Gastrocnemius medialis (tissue), 4 donors: ENCODE measurements around the gene FYTTD1. TPM values are rescaled to one million over a fixed set of nuclear protein-coding genes. Genes with fewer than 3 reads are reported as not detected.

ENCODE experiments used
- ATAC-seq, 2 donors: fragments of 150-250 bp; one replicate each; pipeline ENCODE4 v1.9.1; 2016
- DNase-seq, 2 donors: peaks; one replicate each; pipeline ENCODE4 v3.0.0-alpha.2; 2019
- H3K27ac ChIP-seq, 4 donors: fragments of 200-600 bp; sonication (generic); 1 replicate in 1 of 4; 2 replicates in 3 of 4; pipeline ENCODE4 v1.5.1; 2016 to 2018; ENCODE audit warnings: mild to moderate bottlenecking in 2 of 4, moderate library complexity in 1 of 4
- H3K27me3 ChIP-seq, 3 donors: fragments of 200-600 bp; sonication (generic) in 2 of 3; 1 replicate in 1 of 3; 2 replicates in 2 of 3; pipeline versions ENCODE4 v1.5.1 to v1.6.0; 2016 to 2019; ENCODE audit warnings: mild to moderate bottlenecking in 1 of 3, moderate library complexity in 1 of 3
- H3K36me3 ChIP-seq, 2 donors: fragments of 200-600 bp; sonication (generic) in 1 of 2; one replicate each; pipeline ENCODE4 v1.5.1; 2017 to 2018
- H3K4me1 ChIP-seq, 2 donors: fragments of 200-600 bp; sonication (generic) in 1 of 2; one replicate each; pipeline ENCODE4 v1.5.1; 2016 to 2017; ENCODE audit warnings: mild to moderate bottlenecking in 2 of 2
- H3K4me3 ChIP-seq, 4 donors: fragments of 200-600 bp; sonication (generic) in 3 of 4; 1 replicate in 1 of 4; 2 replicates in 3 of 4; pipeline ENCODE4 v1.5.1; 2016 to 2019; ENCODE audit warnings: mild to moderate bottlenecking in 2 of 4
- H3K9me3 ChIP-seq, 3 donors: fragments of 200-600 bp; sonication (generic) in 2 of 3; 1 replicate in 1 of 3; 2 replicates in 2 of 3; pipeline ENCODE4 v1.5.1; 2016 to 2019
- CTCF ChIP-seq, 5 experiments: fragments of 450-650 bp in 3 of 5; fragments of 200-600 bp in 2 of 5; sonication (generic) in 2 of 5; IDR thresholded peaks in 4 of 5; conservative IDR thresholded peaks in 1 of 5; 1 replicate in 4 of 5; 2 replicates in 1 of 5; pipeline ENCODE4 v1.5.1; 2016 to 2019; ENCODE audit warnings: antibody characterized with exemption in 5 of 5, mild to moderate bottlenecking in 3 of 5, moderate library complexity in 3 of 5
- POLR2A ChIP-seq, 2 donors: fragments of 450-650 bp; IDR thresholded peaks; one replicate each; pipeline ENCODE4 v1.6.1; 2017; ENCODE audit warnings: antibody characterized with exemption in 2 of 2, mild to moderate bottlenecking in 2 of 2, moderate library complexity in 2 of 2
- in situ Hi-C, 4 donors: fragments of 200-750 bp; cut with MboI; loops; one replicate each; pipeline versions ENCODE4 v1.15.0 to v1.8.0; 2017; ENCODE audit warnings: low sequenced_read_pairs in 4 of 4
- intact Hi-C: fragments of 100-400 bp; cut with DNase I; formaldehyde crosslinking; loops from one replicate; pipeline ENCODE4 v1.15.1; 2023; ENCODE audit warnings: low total_unique reads
- total RNA-seq, 4 donors: library from RNA; depleted of rRNA; stranded (reverse); fragments of >200 nt; gene quantifications; one replicate each; pipeline versions ENCODE4 v1.1.0 to v1.2.3, GENCODE V29; 2016

The FYTTD1 gene
- total RNA-seq, 4 donors from 2014 or later: 77.7 to 184 (median 111) TPM

- ATAC-seq (no peak), DNase-seq (no peak)
- Histone ChIP-seq H3K27me3 (no peaks in the 10 kb centered on the region), H3K4me3 (no peak overlapping the region), H3K4me1 (peaks cover 28 to 32% of the 10 kb centered on the region in 2 donors), H3K27ac (no peak overlapping the region), H3K9me3 (no peaks in the 10 kb centered on the region), H3K36me3 (no peaks in the 10 kb centered on the region)
- no peak for TF ChIP-seq POLR2A (IDR thresholded peaks at IDR 0.05)
- TF ChIP-seq CTCF (IDR thresholded peaks at IDR 0.05 in 4 of 5, conservative IDR thresholded peaks at IDR 0.05 in 1 of 5): no peak
- in situ Hi-C loops (no loop called here), intact Hi-C loops (no loop called here)
Observed at GRCh38 chr3:197802779-197803459, 53.2 kb downstream of the FYTTD1 start.

- no peak for TF ChIP-seq CTCF (IDR thresholded peaks at IDR 0.05 in 4 of 5, conservative IDR thresholded peaks at IDR 0.05 in 1 of 5)
- no peak for TF ChIP-seq POLR2A (IDR thresholded peaks at IDR 0.05)
- in situ Hi-C loops: no loop called here
- no peak for DNase-seq
- ATAC-seq: no peak
- no peak overlapping the region for H3K27ac ChIP-seq
- H3K4me1 ChIP-seq: peaks cover 28% of the 10 kb centered on the region in 2 donors
- intact Hi-C loops: no loop called here
- H3K36me3 ChIP-seq: no peaks in the 10 kb centered on the region
- H3K4me3 ChIP-seq: no peak overlapping the region
- H3K27me3 ChIP-seq: no peaks in the 10 kb centered on the region
- H3K9me3 ChIP-seq: no peaks in the 10 kb centered on the region
Observed at GRCh38 chr3:197804511-197804910, 54.8 kb downstream of the FYTTD1 start.

GRCh38 chr3:197807969-197808587 is 58.4 kb downstream of the FYTTD1 start:
- TF ChIP-seq CTCF (IDR thresholded peaks at IDR 0.05 in 4 of 5, conservative IDR thresholded peaks at IDR 0.05 in 1 of 5) (no peak), POLR2A (IDR thresholded peaks at IDR 0.05) (no peak)
- H3K27ac ChIP-seq: peak overlapping the region; percentile 19 to 67 (median 43)

GRCh38 chr3:197809356-197810020 is 59.8 kb downstream of the FYTTD1 start:
- no peaks in the 10 kb centered on the region for H3K27me3 ChIP-seq
- ATAC-seq (peak; percentile 23 to 49), DNase-seq (no peak)
- in situ Hi-C loops (no loop called here), intact Hi-C loops (no loop called here)
- H3K4me1 ChIP-seq: peaks cover 24 to 32% of the 10 kb centered on the region in 2 donors
- H3K36me3 ChIP-seq: no peaks in the 10 kb centered on the region
- TF ChIP-seq POLR2A (IDR thresholded peaks at IDR 0.05): no peak
- H3K9me3 ChIP-seq: no peaks in the 10 kb centered on the region
- no peak overlapping the region for H3K4me3 ChIP-seq
- peak overlapping the region in 2 of 4 donors; percentile 30 to 67 for H3K27ac ChIP-seq

More at GRCh38 chr3:197807969-197808587, 58.4 kb downstream of the FYTTD1 start:
- intact Hi-C loops: no loop called here
- Histone ChIP-seq H3K27me3 (no peaks in the 10 kb centered on the region), H3K36me3 (no peaks in the 10 kb centered on the region), H3K4me1 (peaks cover 24 to 32% of the 10 kb centered on the region in 2 donors), H3K9me3 (no peaks in the 10 kb centered on the region), H3K4me3 (no peak overlapping the region)
- DNase-seq (no peak), ATAC-seq (peak in 1 of 2 donors; percentile 57)
- in situ Hi-C loops: no loop called here

- H3K9me3 ChIP-seq: no peaks in the 10 kb centered on the region
- in situ Hi-C loops (no loop called here), intact Hi-C loops (no loop called here)
- no peak overlapping the region for H3K4me3 ChIP-seq
- TF ChIP-seq CTCF (IDR thresholded peaks at IDR 0.05 in 4 of 5, conservative IDR thresholded peaks at IDR 0.05 in 1 of 5): no peak
- TF ChIP-seq POLR2A (IDR thresholded peaks at IDR 0.05): no peak
- DNase-seq (no peak), ATAC-seq (no peak)
- H3K27ac ChIP-seq: no peak overlapping the region
- peaks cover 24 to 32% of the 10 kb centered on the region in 2 donors for H3K4me1 ChIP-seq
- H3K27me3 ChIP-seq: no peaks in the 10 kb centered on the region
- no peaks in the 10 kb centered on the region for H3K36me3 ChIP-seq
Observed at GRCh38 chr3:197810901-197811300, 61.2 kb downstream of the FYTTD1 start.
